Subcutaneous adipose tissue (tissue), 4 donors: ENCODE data around the gene MYO18B. TPM values are rescaled to one million over a fixed set of nuclear protein-coding genes. Genes with fewer than 3 reads are reported as not detected.

ENCODE experiments used
- CTCF ChIP-seq: fragments of 450-650 bp; IDR thresholded peaks from one replicate; pipeline ENCODE4 v1.5.1; 2016; ENCODE audit warnings: low read depth, mild to moderate bottlenecking, control low read depth, antibody characterized with exemption, moderate library complexity
- total RNA-seq, 4 donors: library from RNA; depleted of rRNA; stranded (reverse); fragments of >200 nt; gene quantifications; one replicate each; pipeline ENCODE4 v1.1.0, GENCODE V29; 2016

The MYO18B gene
- total RNA-seq, 4 donors from 2014 or later: under 0.01 TPM; not detected in 3

- no peak for TF ChIP-seq CTCF
These were observed 107.5 kb downstream of the MYO18B start for GRCh38 chr22:25849522-25849921.

- TF ChIP-seq CTCF: no peak
These were observed 110.2 kb downstream of the MYO18B start for GRCh38 chr22:25852223-25852622.

DNA sequence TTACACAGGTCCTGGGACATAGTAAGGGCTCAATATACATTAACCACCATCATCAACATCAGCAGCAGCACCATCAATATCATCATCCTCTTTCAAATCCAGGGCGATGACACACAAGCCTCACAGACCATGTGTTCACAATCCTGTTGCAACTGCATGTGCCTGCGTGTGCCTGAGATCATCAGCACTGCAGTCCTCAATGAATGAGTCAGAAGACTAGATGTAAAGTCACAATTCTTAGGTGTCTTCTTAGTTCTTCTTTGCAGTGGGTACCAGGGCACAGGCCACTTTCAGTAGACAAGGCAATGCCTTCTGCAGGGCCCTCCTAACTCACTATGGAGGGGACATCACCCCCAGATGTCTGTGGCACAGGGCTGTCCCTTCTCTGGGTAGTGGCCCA is 111.1 kb downstream of the MYO18B start:
- no peak for TF ChIP-seq CTCF

- no peak for TF ChIP-seq CTCF
These were observed 111.7 kb downstream of the MYO18B start for GRCh38 chr22:25853501-25854284.

GRCh38 chr22:25869771-25870170 is 127.8 kb downstream of the MYO18B start:
- no peak for TF ChIP-seq CTCF

GRCh38 chr22:25874327-25874726 is 132.3 kb downstream of the MYO18B start:
- TF ChIP-seq CTCF: no peak

GRCh38 chr22:25875461-25875860 is 133.5 kb downstream of the MYO18B start:
- TF ChIP-seq CTCF: no peak
